H9 (cell line): Measurements from ENCODE around the gene NTSR2. TPM values are rescaled to one million over a fixed set of nuclear protein-coding genes. Genes with fewer than 3 reads are reported as not detected.

Experiments
- DNase-seq: peaks from one replicate; pipeline ENCODE4 v3.0.0-alpha.2; 2017
- H2AFZ ChIP-seq: one replicate; pipeline ENCODE4 v1.6.1; 2013; ENCODE audit warnings: mild to moderate bottlenecking, low read length, control low read depth, moderate library complexity
- H2AK5ac ChIP-seq: 2 replicates; pipeline ENCODE4 v1.6.1; 2013; ENCODE audit warnings: low read length, control low read depth, mixed read lengths; ENCODE audit not compliant: insufficient read length
- H2BK120ac ChIP-seq: one replicate; pipeline ENCODE4 v1.6.1; 2013; ENCODE audit warnings: low read depth, mild to moderate bottlenecking, low read length, control low read depth, inconsistent platforms; ENCODE audit not compliant: poor library complexity, severe bottlenecking
- H2BK12ac ChIP-seq: 2 replicates; pipeline ENCODE4 v1.6.1; 2013; ENCODE audit warnings: low read length, control low read depth, mixed read lengths, low read depth; ENCODE audit not compliant: insufficient read length
- H2BK15ac ChIP-seq: 2 replicates; pipeline ENCODE4 v1.6.1; 2013; ENCODE audit warnings: low read depth, low read length, control low read depth
- H2BK20ac ChIP-seq: one replicate; pipeline ENCODE4 v1.6.1; 2013; ENCODE audit warnings: low read depth, mild to moderate bottlenecking, low read length, control low read depth, inconsistent platforms; ENCODE audit not compliant: poor library complexity, severe bottlenecking
- H2BK5ac ChIP-seq: 2 replicates; pipeline ENCODE4 v1.6.1; 2013; ENCODE audit warnings: low read length, control low read depth, mixed read lengths; ENCODE audit not compliant: insufficient read length
- H3K14ac ChIP-seq: 2 replicates; pipeline ENCODE4 v1.6.1; 2013; ENCODE audit warnings: low read length, control low read depth; ENCODE audit not compliant: insufficient read depth
- H3K18ac ChIP-seq: 2 replicates; pipeline ENCODE4 v1.6.1; 2013; ENCODE audit warnings: low read depth, mild to moderate bottlenecking, mixed read lengths, low read length, control low read depth; ENCODE audit not compliant: insufficient read length
- H3K23ac ChIP-seq: 2 replicates; pipeline ENCODE4 v1.6.1; 2013; ENCODE audit warnings: low read length, control low read depth, mixed read lengths, low read depth; ENCODE audit not compliant: insufficient read length
- H3K23me2 ChIP-seq: 2 replicates; pipeline ENCODE4 v1.6.1; 2013; ENCODE audit warnings: low read depth, mild to moderate bottlenecking, mixed read lengths, low read length, control low read depth; ENCODE audit not compliant: insufficient read length, poor library complexity, severe bottlenecking
- H3K27ac ChIP-seq: 2 replicates; pipeline ENCODE4 v1.5.1; 2013; ENCODE audit warnings: low read length, control low read depth, mixed read lengths, low read depth; ENCODE audit not compliant: insufficient read length
- H3K27me3 ChIP-seq: 2 replicates; pipeline ENCODE4 v1.6.1; 2013; ENCODE audit warnings: low read length, control low read depth, inconsistent platforms; ENCODE audit not compliant: insufficient read depth
- H3K4ac ChIP-seq: 2 replicates; pipeline ENCODE4 v1.6.1; 2013; ENCODE audit warnings: low read depth, mild to moderate bottlenecking, control low read depth, inconsistent platforms, low read length, moderate library complexity
- H3K4me1 ChIP-seq: 2 replicates; pipeline ENCODE4 v1.6.1; 2013; ENCODE audit warnings: low read length, control low read depth, inconsistent platforms; ENCODE audit not compliant: insufficient read depth
- H3K4me2 ChIP-seq: 2 replicates; pipeline ENCODE4 v1.6.1; 2013; ENCODE audit warnings: low read length, control low read depth, mixed read lengths; ENCODE audit not compliant: insufficient read length, insufficient read depth
- H3K56ac ChIP-seq: 2 replicates; pipeline ENCODE4 v1.6.1; 2013; ENCODE audit warnings: low read depth, mild to moderate bottlenecking, mixed read lengths, low read length, control low read depth; ENCODE audit not compliant: insufficient read length
- H3K79me1 ChIP-seq: 2 replicates; pipeline ENCODE4 v1.6.1; 2013; ENCODE audit warnings: low read depth, mild to moderate bottlenecking, moderate library complexity, low read length, control low read depth, inconsistent platforms; ENCODE audit not compliant: insufficient read depth, poor library complexity, severe bottlenecking
- H3K79me2 ChIP-seq: 2 replicates; pipeline ENCODE4 v1.6.1; 2013; ENCODE audit warnings: low read length, control low read depth, inconsistent platforms; ENCODE audit not compliant: insufficient read depth
- H3K9ac ChIP-seq: 2 replicates; pipeline ENCODE4 v1.6.1; 2013; ENCODE audit warnings: low read length, control low read depth, mixed read lengths; ENCODE audit not compliant: insufficient read length; ENCODE audit errors: extremely low read depth
- H3K9me3 ChIP-seq: one replicate; pipeline ENCODE4 v1.6.1; 2013; ENCODE audit warnings: low read depth, low read length, inconsistent platforms; ENCODE audit not compliant: control insufficient read depth
- H3T11ph ChIP-seq: one replicate; pipeline ENCODE4 v1.6.1; 2013; ENCODE audit warnings: mild to moderate bottlenecking, low read length, control low read depth, inconsistent platforms
- H4K20me1 ChIP-seq: one replicate; pipeline ENCODE4 v1.6.1; 2013; ENCODE audit not compliant: control insufficient read depth, insufficient read length, insufficient read depth
- H4K5ac ChIP-seq: 2 replicates; pipeline ENCODE4 v1.6.1; 2013; ENCODE audit warnings: low read depth, mild to moderate bottlenecking, mixed read lengths, low read length, control low read depth; ENCODE audit not compliant: insufficient read length
- H4K8ac ChIP-seq: replicated peaks from 2 replicates; pipeline ENCODE4 v1.6.1; 2013; ENCODE audit warnings: low read length, control low read depth, mixed read lengths, low read depth; ENCODE audit not compliant: insufficient read length
- H4K91ac ChIP-seq: 2 replicates; pipeline ENCODE4 v1.6.1; 2013; ENCODE audit warnings: low read depth, mild to moderate bottlenecking, moderate library complexity, mixed read lengths, low read length, control low read depth; ENCODE audit not compliant: insufficient read length
- H3K27ac Mint-ChIP-seq, 3 experiments: 2 replicates in 2 of 3; 3 replicates in 1 of 3; pipeline ENCODE4 v1.8.0; 2020 to 2021; ENCODE audit warnings: mixed read lengths in 3 of 3, mild to moderate bottlenecking in 1 of 3, moderate library complexity in 1 of 3
- H3K27me3 Mint-ChIP-seq: 2 replicates; pipeline ENCODE4 v1.8.0; 2021; ENCODE audit warnings: low read depth, mild to moderate bottlenecking, moderate library complexity, mixed read lengths
- H3K36me3 Mint-ChIP-seq, 3 experiments: 2 replicates in 2 of 3; 3 replicates in 1 of 3; pipeline ENCODE4 v1.8.0; 2020 to 2021; ENCODE audit warnings: low read depth in 3 of 3, mixed read lengths in 3 of 3; ENCODE audit not compliant: insufficient read depth in 1 of 3
- H3K4me1 Mint-ChIP-seq, 2 experiments: 2 replicates each; pipeline ENCODE4 v1.8.0; 2020; ENCODE audit warnings: mixed read lengths in 2 of 2
- H3K4me3 Mint-ChIP-seq, 2 experiments: 2 replicates in 1 of 2; 3 replicates in 1 of 2; pipeline ENCODE4 v1.8.0; 2020 to 2021; ENCODE audit warnings: mild to moderate bottlenecking in 2 of 2, mixed read lengths in 2 of 2, moderate library complexity in 1 of 2
- H3K9me3 Mint-ChIP-seq, 2 experiments: 2 replicates in 1 of 2; 3 replicates in 1 of 2; pipeline ENCODE4 v1.8.0; 2020; ENCODE audit warnings: mild to moderate bottlenecking in 2 of 2, mixed read lengths in 2 of 2, moderate library complexity in 1 of 2
- CTCF ChIP-seq: fragments of 200-600 bp; sonication (generic); conservative IDR thresholded peaks from 3 replicates; pipeline ENCODE4 v1.8.0; 2021; ENCODE audit warnings: antibody characterized with exemption, mild to moderate bottlenecking
- WGBS: extraction: QIAGEN DNeasy Blood & Tissue Kit; methylation state at CpG from one replicate; pipeline ENCODE4 v1.1.7; 2013; ENCODE audit warnings: missing lambda C conversion rate, low lambda C conversion rate, mixed read lengths; ENCODE audit not compliant: insufficient read length; ENCODE audit errors: extremely low coverage; 5-methylcytosine and 5-hydroxymethylcytosine counted together
- total RNA-seq: library from RNA; stranded (reverse); gene quantifications from 2 replicates; pipeline ENCODE4 v1.2.1, GENCODE V29; 2021

NTSR2 gene
- total RNA-seq, 1 experiment from 2014 or later = not detected

DNA sequence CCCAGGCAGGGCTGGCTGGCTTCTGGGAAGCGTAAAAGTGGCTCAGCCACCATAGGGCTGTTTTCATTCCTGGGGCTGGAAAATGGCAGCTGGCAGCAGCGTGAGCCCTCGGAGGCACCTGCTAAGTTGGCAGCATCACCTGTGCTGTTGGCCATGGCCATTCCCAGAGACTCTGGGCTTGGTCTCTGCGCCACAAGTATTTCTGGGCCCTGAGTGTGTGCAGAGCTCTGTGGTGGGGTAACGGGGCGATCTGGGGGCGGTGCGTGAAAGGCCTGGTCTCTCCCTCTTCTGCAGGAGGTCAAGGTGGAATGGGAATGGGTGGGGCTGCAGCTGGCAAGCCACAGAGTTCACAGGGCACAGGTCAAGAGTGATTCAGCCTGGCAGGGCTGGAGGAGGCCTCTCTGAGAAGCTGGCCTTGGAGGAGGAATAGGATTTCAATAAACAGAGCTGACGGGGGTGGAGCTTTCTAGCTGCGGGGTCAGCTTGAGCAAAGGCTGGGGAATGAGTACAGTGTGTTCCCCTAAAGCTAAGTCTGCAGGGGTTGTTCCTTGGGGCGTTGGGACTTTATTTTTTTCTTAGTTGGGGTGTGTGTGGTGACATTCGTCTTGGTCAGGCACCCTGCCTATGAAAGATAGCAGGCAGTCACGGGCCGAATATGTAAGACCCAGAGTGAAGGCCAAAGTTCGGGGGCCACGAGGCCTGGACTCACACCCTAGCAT, 10.3 kb upstream of the NTSR2 start:
- no peak overlapping the region for H3K56ac ChIP-seq
- no peak overlapping the region for H2BK120ac ChIP-seq
- no peak overlapping the region for H2BK12ac ChIP-seq
- H2AFZ ChIP-seq = no peak overlapping the region
- Mint-ChIP-seq H3K9me3 (no peaks in the 10 kb centered on the region), H3K4me1 (peaks cover 47 to 57% of the 10 kb centered on the region in 2 experiments), H3K27me3 (peaks cover 10% of the 10 kb centered on the region), H3K4me3 (no peak overlapping the region), H3K36me3 (no peaks in the 10 kb centered on the region; a peak in 1 of 7 replicates), H3K27ac (no peak overlapping the region; a peak in 1 of 7 replicates)
- H3K79me1 ChIP-seq = no peaks in the 10 kb centered on the region
- no peak for TF ChIP-seq CTCF
- no peak for DNase-seq
- H2BK5ac ChIP-seq = no peak overlapping the region
- H3K18ac ChIP-seq = no peak overlapping the region
- no peak overlapping the region for H3K4ac ChIP-seq
- H3K4me2 ChIP-seq = no peak overlapping the region
- H3K9me3 ChIP-seq = no peaks in the 10 kb centered on the region
- H3K27me3 ChIP-seq = no peaks in the 10 kb centered on the region
- H3K9ac ChIP-seq = no peak overlapping the region
- no peak overlapping the region for H4K8ac ChIP-seq
- peaks cover 6% of the 10 kb centered on the region; the same call in 1 of the 2 replicates for H3K4me1 ChIP-seq
- no peak overlapping the region for H2BK15ac ChIP-seq
- H2AK5ac ChIP-seq = no peak overlapping the region
- no peak overlapping the region for H2BK20ac ChIP-seq
- no peak overlapping the region for H4K91ac ChIP-seq
- no peaks in the 10 kb centered on the region for H3K23me2 ChIP-seq
- no peaks in the 10 kb centered on the region for H4K20me1 ChIP-seq
- H3K79me2 ChIP-seq = no peaks in the 10 kb centered on the region
- no CpG with 5 or more reads among the region's 16 CpGs for WGBS
- H3T11ph ChIP-seq = no peak overlapping the region
- no peak overlapping the region for H4K5ac ChIP-seq
- H3K27ac ChIP-seq = no peak overlapping the region
- no peak overlapping the region for H3K14ac ChIP-seq
- H3K23ac ChIP-seq = no peak overlapping the region
